Retinal pigment epithelial cell (primary cell): ENCODE data around the gene ARRDC2.

Source experiments
- DNase-seq: peaks from one replicate; pipeline ENCODE4 v3.0.0-alpha.2; 2010; ENCODE audit warnings: low read depth
- H3K4me3 ChIP-seq: 2 replicates; pipeline ENCODE4 v1.5.1; 2011; ENCODE audit warnings: mild to moderate bottlenecking, low read length, control low read depth, moderate library complexity
- TF ChIP-seq, protein P1 (sequence below): conservative IDR thresholded peaks from 2 replicates; pipeline ENCODE4 v1.5.1; 2011; ENCODE audit warnings: low read depth, low read length, control low read depth, inconsistent platforms

The ARRDC2 gene

DNA sequence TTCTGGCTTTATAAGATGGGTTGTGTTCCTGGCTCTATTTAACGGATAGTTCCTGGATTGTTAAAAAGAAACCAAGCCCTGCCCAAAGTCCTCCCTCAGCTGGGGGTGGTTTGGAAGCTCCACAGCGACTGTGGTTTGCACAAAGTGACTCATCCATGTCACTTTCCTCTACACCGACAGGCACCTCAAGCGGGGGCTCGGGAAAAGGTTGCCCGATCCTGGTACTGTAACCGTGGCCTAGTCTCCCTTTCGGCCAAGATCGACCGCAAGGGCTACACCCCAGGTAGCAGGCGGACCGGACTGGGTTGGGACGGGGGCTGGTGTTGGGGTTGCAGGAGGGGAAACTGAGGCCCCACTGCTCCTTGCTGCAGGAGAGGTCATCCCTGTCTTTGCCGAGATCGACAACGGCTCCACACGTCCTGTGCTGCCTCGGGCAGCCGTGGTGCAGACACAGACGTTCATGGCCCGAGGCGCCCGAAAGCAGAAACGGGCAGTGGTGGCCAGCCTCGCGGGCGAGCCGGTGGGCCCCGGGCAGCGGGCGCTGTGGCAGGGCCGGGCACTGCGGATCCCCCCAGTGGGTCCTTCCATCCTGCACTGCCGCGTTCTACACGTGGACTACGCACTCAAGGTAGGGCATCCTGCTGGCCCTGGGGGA is 1.6 kb downstream of the ARRDC2 start:
- no peak overlapping the region for H3K4me3 ChIP-seq
- TF ChIP-seq, protein P1, sequence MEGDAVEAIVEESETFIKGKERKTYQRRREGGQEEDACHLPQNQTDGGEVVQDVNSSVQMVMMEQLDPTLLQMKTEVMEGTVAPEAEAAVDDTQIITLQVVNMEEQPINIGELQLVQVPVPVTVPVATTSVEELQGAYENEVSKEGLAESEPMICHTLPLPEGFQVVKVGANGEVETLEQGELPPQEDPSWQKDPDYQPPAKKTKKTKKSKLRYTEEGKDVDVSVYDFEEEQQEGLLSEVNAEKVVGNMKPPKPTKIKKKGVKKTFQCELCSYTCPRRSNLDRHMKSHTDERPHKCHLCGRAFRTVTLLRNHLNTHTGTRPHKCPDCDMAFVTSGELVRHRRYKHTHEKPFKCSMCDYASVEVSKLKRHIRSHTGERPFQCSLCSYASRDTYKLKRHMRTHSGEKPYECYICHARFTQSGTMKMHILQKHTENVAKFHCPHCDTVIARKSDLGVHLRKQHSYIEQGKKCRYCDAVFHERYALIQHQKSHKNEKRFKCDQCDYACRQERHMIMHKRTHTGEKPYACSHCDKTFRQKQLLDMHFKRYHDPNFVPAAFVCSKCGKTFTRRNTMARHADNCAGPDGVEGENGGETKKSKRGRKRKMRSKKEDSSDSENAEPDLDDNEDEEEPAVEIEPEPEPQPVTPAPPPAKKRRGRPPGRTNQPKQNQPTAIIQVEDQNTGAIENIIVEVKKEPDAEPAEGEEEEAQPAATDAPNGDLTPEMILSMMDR, result no peak
- no peak for DNase-seq

DNA sequence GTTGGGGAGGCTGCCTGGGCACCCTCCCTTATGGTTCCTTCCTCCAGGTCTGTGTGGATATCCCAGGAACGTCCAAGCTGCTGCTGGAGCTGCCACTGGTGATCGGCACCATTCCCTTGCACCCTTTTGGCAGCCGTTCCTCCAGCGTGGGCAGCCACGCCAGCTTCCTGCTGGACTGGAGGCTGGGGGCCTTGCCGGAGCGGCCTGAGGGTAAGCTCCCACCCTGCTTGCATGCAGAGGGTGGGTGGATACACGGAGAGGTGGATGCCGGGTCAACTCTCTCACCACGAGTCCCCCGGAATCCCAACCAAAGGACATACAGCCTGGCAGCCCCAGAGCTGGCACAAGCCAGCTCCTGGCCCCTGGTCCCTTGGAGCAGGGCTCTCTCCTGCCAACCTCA is 2.2 kb downstream of the ARRDC2 start:
- no peak overlapping the region for H3K4me3 ChIP-seq
- DNase-seq, result no peak

DNA sequence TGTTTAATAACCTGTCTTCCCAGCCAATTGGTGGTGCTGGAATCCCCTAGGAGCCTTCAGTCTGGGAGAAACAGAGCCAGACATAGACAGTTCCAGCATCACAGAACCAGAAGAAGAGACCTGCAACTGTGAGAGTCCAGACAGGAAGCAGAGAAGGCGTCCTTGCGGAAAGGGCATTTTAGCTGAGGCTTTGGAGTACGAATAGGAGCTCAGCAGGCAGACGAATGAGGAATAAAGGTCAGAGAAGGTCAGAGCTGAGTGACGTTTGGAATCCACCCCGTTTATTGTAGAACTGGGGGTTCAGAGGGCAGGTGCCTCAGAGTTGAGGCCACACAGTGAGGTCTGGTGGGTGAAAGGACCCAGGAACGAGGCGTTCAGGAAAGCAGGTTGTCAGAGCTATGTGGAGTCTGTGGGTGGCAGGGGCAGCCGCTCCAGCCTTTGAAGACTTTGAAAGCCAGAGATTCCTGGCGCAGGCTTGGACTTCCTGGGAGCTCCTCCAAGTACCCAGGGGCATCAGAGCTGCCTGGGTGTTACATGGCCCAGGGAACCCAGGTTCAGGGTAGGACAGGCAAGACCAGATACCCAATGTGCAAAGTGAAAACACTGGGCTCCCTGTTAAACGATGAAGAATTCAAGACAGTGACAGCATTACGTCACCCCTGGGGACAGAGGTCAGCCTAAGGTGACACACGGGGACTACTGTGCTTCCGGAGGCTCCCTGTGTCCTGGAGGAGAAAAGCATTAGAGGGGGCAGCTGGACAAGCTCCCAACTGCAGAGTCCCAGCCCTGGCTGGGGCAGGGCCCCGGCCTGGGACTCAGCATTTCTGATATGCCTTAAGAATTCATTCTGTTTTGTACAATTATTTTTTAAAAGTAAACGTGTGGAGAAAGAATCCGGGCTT is 5.5 kb downstream of the ARRDC2 start:
- no peak for DNase-seq
- TF ChIP-seq, protein P1, result no peak
- no peak overlapping the region for H3K4me3 ChIP-seq

More for the DNA sequence above, 2.2 kb downstream of the ARRDC2 start:
- TF ChIP-seq, protein P1, result no peak

DNA sequence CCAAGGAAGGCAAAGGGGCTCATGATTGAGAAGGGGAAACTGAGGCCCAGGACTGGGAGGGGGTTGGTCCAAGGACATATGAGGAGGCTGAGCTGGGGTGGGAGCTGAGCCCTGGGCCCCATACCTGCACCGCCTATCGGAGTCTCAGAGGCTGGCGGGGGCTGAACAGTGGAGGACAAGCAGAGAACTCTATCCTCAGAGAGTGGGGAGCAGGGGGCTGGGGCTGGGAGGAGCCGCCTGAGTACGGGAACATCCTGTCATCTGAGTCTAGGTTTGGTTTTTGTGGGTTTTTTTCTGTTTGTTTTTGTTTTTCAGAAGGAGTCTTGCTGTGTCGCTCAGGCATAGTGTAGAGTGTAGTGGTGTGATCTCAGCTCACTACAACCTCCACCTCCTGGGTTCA is 6.2 kb downstream of the ARRDC2 start:
- no peak overlapping the region for H3K4me3 ChIP-seq
- no peak for DNase-seq
- TF ChIP-seq, protein P1, result no peak

DNA sequence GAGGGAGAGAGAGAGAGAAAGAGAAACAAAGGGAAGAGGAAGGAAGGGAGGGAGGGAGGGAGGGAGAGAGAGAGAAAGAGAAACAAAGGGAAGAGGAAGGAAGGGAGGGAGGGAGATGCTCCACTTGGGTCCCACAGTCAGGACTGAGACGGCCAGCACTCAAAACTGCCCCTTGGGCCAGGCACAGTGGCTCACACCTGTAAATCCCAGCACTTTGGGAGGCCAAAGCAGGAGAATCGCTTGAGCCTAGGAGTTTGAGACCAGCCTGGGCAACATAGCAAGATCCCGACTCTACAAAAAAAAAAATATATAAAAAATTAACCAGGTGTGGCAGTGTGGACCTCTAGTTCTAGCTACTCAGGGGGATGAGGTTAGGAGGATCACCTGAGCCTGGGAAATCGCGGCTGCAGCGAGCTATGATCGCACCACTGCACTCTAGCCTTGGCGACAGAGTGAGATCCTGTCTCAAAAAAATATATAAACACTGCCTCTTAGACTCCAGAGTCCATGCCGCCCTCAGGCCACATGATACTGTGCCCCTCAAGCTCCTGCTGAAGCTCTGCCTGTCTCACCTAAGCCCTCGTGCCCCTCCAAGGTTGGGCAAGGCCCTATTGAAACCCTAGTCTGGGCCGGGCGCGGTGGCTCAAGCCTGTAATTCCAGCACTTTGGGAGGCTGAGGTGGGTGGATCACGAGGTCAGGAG is 8.4 kb downstream of the ARRDC2 start:
- TF ChIP-seq, protein P1, result no peak
- DNase-seq, result no peak
- H3K4me3 ChIP-seq, result no peak overlapping the region

DNA sequence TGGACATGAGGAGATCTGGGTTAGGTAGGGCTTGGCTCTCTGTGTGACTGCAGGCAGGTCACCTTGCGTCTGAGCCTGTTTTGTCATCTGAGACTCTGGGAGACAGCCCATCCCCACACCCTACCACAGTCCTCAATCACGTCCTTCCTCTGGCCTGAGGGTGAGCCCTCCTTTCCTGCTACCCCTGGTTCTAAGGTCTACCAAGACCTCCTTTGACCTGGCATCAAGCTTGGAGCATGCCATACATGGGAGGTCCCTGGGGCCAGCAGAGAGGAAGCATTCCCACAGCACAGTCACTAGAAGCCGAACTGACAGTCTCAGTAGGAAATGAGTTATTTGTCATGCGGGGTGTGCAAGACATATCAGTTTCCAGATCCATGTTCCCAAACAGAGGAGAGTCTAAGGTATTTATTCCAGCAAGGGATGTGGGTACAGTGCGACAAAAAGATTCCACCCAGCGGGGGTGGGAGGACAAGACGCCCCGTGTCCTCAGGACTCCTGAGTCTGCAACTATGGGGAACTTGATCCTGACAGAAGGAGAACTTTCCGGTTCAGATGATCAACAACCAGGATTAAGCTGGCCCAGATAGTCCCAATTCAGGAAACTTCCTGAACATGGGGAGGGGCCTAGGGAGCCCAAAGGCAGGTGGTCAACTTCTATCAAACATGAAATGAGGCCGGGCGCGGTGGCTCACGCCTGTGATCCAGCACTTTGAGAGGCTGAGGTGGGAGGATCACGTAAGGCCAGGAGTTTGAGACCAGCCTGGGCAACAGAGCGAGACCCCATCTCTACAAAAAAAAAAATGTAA is 9.5 kb downstream of the ARRDC2 start:
- no peak for DNase-seq
- no peak overlapping the region for H3K4me3 ChIP-seq
- TF ChIP-seq, protein P1, result no peak
